ENCODE data around the gene OTOF.
"Not testable (repeated sequence)": the region's sequence is repeated elsewhere in the genome, so short reads cannot be mapped to it uniquely, and the experiment has no call there.

Gene OTOF

DNA sequence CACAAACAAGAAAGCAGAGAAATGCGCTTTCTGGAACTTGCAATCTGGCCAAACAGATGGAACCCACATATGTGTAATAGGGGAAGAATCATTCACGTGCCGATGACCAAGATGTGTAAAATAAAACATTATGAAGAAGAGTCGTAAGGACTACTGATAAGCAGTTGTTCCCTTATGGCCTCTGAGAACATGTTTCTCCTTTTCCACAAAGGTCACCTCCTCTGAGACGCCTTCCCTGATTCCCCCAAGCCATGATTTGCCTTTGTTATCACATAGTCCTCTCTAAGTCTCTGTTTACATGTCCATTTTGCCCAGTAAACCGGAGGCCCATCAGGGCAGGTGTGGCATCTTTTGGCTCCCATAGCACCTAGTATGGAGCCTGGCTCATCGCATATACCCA is 8.0 kb downstream of the OTOF start:
- DNase-seq: no peak
- Histone ChIP-seq H2BK5ac (ENCODE audit: low read length) (no peak overlapping the region), H2AK5ac (ENCODE audit: low read length) (no peak overlapping the region), H3K27ac (ENCODE audit: low read depth, low read length) (no peak overlapping the region), H3K4me2 (ENCODE audit: low read length) (no peak overlapping the region), H3K4me3 (ENCODE audit: low read length) (no peak overlapping the region), H3K79me1 (ENCODE audit: low read length) (no peaks in the 10 kb centered on the region), H3K56ac (ENCODE audit: low read length) (no peak overlapping the region), H3K4ac (ENCODE audit: low read depth, low read length) (no peak overlapping the region), H3K23ac (ENCODE audit: low read length) (no peak overlapping the region), H3K9ac (ENCODE audit: low read length) (no peak overlapping the region), H3K4me1 (ENCODE audit: control insufficient read depth, low read depth, low read length) (no peaks in the 10 kb centered on the region), H4K5ac (ENCODE audit: low read length) (no peak overlapping the region), H4K8ac (ENCODE audit: low read depth, low read length) (no peak overlapping the region), H3K36me3 (ENCODE audit: control insufficient read depth, insufficient read depth, low read length) (no peaks in the 10 kb centered on the region), H3K27me3 (ENCODE audit: insufficient read depth, low read length, poor library complexity) (no peaks in the 10 kb centered on the region), H2BK120ac (ENCODE audit: low read depth, low read length) (no peak overlapping the region), H3K18ac (ENCODE audit: low read length) (no peak overlapping the region), H3K79me2 (ENCODE audit: control insufficient read depth, insufficient read depth, low read length) (no peaks in the 10 kb centered on the region), H2BK15ac (replicated peaks; ENCODE audit: low read depth) (no peak overlapping the region)
- WGBS (ENCODE audit: extremely low coverage, insufficient coverage, low lambda C conversion rate): no CpG with 5 or more reads among the region's 7 CpGs

DNA sequence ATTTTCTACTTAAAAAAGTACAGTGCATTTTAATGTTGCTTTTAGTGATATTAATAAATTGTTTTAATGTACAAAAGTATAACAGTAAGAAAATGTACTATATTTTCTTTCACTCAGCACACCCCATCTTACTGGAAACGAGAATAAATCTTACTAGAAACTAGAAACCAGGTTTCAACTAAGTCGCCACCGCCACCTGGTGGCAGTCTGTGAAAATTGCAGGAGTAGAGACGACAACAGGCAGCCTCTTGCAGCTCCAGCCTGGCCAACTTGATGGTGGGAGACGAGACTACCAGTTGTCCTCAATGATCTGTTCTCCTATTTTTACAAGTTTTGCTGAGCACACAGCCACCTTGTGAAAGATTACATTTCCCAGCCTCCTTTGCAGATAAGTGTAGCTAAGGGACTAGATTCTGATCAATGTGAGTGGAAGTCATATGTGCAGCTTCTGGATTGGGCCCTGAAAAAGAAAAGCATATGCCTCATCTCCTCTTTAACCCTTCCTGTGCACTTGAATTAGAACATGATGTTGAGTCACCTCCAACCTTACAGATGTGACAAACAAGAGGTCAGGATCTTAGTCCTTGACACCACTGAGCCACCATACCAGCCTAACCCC is 8.7 kb downstream of the OTOF start:
- Histone ChIP-seq H3K36me3 (ENCODE audit: control insufficient read depth, insufficient read depth, low read length) (no peaks in the 10 kb centered on the region), H4K8ac (ENCODE audit: low read depth, low read length) (no peak overlapping the region), H3K18ac (ENCODE audit: low read length) (no peak overlapping the region), H3K9ac (ENCODE audit: low read length) (no peak overlapping the region), H4K5ac (ENCODE audit: low read length) (no peak overlapping the region), H2BK15ac (replicated peaks; ENCODE audit: low read depth) (no peak overlapping the region), H2BK5ac (ENCODE audit: low read length) (no peak overlapping the region), H3K4me3 (ENCODE audit: low read length) (no peak overlapping the region), H3K4me2 (ENCODE audit: low read length) (no peak overlapping the region), H2AK5ac (ENCODE audit: low read length) (no peak overlapping the region), H3K56ac (ENCODE audit: low read length) (no peak overlapping the region), H3K79me2 (ENCODE audit: control insufficient read depth, insufficient read depth, low read length) (no peaks in the 10 kb centered on the region), H3K4ac (ENCODE audit: low read depth, low read length) (no peak overlapping the region), H3K27me3 (ENCODE audit: insufficient read depth, low read length, poor library complexity) (no peaks in the 10 kb centered on the region), H3K23ac (ENCODE audit: low read length) (no peak overlapping the region), H3K4me1 (ENCODE audit: control insufficient read depth, low read depth, low read length) (no peaks in the 10 kb centered on the region), H3K27ac (ENCODE audit: low read depth, low read length) (no peak overlapping the region), H3K79me1 (ENCODE audit: low read length) (no peaks in the 10 kb centered on the region), H2BK120ac (ENCODE audit: low read depth, low read length) (no peak overlapping the region)
- peak; percentile 88 for DNase-seq
- no CpG with 5 or more reads among the region's 5 CpGs for WGBS (ENCODE audit: extremely low coverage, insufficient coverage, low lambda C conversion rate)

DNA sequence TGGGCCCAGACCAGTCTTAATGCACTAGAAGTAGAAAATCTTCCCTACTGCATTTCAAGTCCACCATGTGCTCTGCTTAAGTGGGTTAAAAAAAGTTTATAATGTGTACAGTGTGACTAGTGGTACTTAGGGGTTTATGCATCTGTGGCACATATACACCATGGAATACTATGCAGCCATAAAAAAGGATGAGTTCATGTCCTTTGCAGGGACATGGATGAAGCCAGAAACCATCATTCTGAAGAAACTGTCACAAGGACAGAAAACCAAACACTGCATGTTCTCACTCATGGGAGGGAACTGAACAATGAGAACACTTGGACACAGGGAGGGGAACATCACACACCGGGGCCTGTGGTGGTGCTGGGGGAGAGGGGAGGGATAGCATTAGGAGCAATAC is 9.4 kb downstream of the OTOF start:
- not testable (repeated sequence) for DNase-seq; H3K36me3 ChIP-seq (ENCODE audit: control insufficient read depth, insufficient read depth, low read length); H4K8ac ChIP-seq (ENCODE audit: low read depth, low read length); H2BK120ac ChIP-seq (ENCODE audit: low read depth, low read length); H3K9ac ChIP-seq (ENCODE audit: low read length); H3K4me1 ChIP-seq (ENCODE audit: control insufficient read depth, low read depth, low read length); H3K79me2 ChIP-seq (ENCODE audit: control insufficient read depth, insufficient read depth, low read length); H2AK5ac ChIP-seq (ENCODE audit: low read length); H3K18ac ChIP-seq (ENCODE audit: low read length); H3K27ac ChIP-seq (ENCODE audit: low read depth, low read length); H3K23ac ChIP-seq (ENCODE audit: low read length); H3K79me1 ChIP-seq (ENCODE audit: low read length); H4K5ac ChIP-seq (ENCODE audit: low read length); H2BK15ac ChIP-seq (replicated peaks; ENCODE audit: low read depth); H3K4me3 ChIP-seq (ENCODE audit: low read length); H3K4me2 ChIP-seq (ENCODE audit: low read length); H2BK5ac ChIP-seq (ENCODE audit: low read length); H3K4ac ChIP-seq (ENCODE audit: low read depth, low read length); H3K27me3 ChIP-seq (ENCODE audit: insufficient read depth, low read length, poor library complexity); H3K56ac ChIP-seq (ENCODE audit: low read length)
- WGBS (ENCODE audit: extremely low coverage, insufficient coverage, low lambda C conversion rate): no CpG with 5 or more reads among the region's 1 CpG

DNA sequence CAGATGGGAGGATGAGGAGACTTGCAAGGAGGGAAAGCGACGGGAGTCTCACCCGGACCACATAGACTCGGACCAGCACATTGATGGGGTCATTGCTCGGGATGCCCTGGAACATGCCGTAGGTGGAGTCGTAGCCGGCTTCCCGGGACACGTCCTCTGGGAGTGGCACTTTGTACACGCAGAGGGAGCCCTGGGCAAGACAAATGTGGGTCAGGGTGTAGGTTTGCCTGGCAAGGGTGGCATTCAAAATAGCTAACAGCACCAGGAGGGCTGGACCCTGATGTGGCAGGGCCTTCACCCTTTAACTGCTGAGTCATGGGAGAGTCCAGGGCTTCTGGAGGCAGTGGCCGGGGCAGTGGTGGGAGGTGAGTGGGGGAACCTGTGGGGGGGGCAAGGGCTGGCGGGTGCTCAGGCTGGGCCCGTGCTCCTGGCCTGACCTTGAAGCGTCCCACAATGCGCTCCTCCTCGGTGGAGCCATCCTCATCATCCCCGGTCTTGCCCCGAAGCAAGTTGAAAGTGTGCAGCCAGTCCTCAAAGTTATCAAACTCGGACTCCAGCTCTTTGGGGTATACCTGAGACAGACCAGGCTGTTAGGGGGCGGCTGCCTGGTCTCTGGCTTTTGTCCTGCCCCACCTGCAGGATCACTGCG is 11.1 kb downstream of the OTOF start:
- H3K18ac ChIP-seq (ENCODE audit: low read length): no peak overlapping the region
- H3K27me3 ChIP-seq (ENCODE audit: insufficient read depth, low read length, poor library complexity): no peaks in the 10 kb centered on the region

DNA sequence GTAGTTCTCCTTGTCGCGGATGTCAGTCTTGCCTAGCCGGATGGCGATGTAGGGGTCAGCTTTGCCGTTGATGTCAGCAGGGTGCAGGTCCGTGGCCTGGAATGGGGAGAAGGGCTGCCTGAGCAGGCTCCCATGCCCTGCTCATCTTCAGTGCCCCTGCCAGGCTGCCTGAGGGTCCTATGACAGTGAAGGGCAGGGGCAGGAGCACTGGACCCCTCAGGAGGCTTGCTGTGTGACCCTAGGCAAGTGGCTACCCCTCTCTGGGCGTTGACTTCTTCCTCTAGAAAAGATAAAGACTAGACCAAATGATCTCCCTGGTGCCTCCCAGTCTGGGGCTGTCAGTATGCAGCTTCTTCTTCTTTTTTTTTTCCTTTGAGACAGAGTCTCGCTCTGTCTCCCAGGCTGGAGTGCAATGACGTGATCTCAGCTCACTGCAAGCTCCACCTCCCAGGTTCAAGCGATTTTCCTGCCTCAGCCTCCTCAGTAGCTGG is 11.9 kb downstream of the OTOF start:
- peaks cover 2% of the 10 kb centered on the region for H3K4me1 ChIP-seq (ENCODE audit: control insufficient read depth, low read depth, low read length)
- H3K4me3 ChIP-seq (ENCODE audit: low read length): no peak overlapping the region
- H2BK120ac ChIP-seq (ENCODE audit: low read depth, low read length): no peak overlapping the region
- no peak overlapping the region for H3K4me2 ChIP-seq (ENCODE audit: low read length)
- H4K5ac ChIP-seq (ENCODE audit: low read length): no peak overlapping the region
- H3K23ac ChIP-seq (ENCODE audit: low read length): no peak overlapping the region
- no peak overlapping the region for H3K18ac ChIP-seq (ENCODE audit: low read length)
- no peak overlapping the region for H3K4ac ChIP-seq (ENCODE audit: low read depth, low read length)
- no peak overlapping the region for H2AK5ac ChIP-seq (ENCODE audit: low read length)
- H2BK5ac ChIP-seq (ENCODE audit: low read length): no peak overlapping the region
- no peak overlapping the region for H4K8ac ChIP-seq (ENCODE audit: low read depth, low read length)
- H3K36me3 ChIP-seq (ENCODE audit: control insufficient read depth, insufficient read depth, low read length): no peaks in the 10 kb centered on the region
- no peaks in the 10 kb centered on the region for H3K27me3 ChIP-seq (ENCODE audit: insufficient read depth, low read length, poor library complexity)
- no peaks in the 10 kb centered on the region for H3K79me1 ChIP-seq (ENCODE audit: low read length)
- no peak overlapping the region for H3K27ac ChIP-seq (ENCODE audit: low read depth, low read length)
- DNase-seq: no peak
- no peak overlapping the region for H2BK15ac ChIP-seq (replicated peaks; ENCODE audit: low read depth)
- no peak overlapping the region for H3K56ac ChIP-seq (ENCODE audit: low read length)
- no CpG with 5 or more reads among the region's 10 CpGs for WGBS (ENCODE audit: extremely low coverage, insufficient coverage, low lambda C conversion rate)
- no peaks in the 10 kb centered on the region for H3K79me2 ChIP-seq (ENCODE audit: control insufficient read depth, insufficient read depth, low read length)
- H3K9ac ChIP-seq (ENCODE audit: low read length): no peak overlapping the region

More for the DNA sequence above, 11.1 kb downstream of the OTOF start:
- no CpG with 5 or more reads among the region's 22 CpGs for WGBS (ENCODE audit: extremely low coverage, insufficient coverage, low lambda C conversion rate)
- Histone ChIP-seq H2AK5ac (ENCODE audit: low read length) (no peak overlapping the region), H2BK120ac (ENCODE audit: low read depth, low read length) (no peak overlapping the region), H3K23ac (ENCODE audit: low read length) (no peak overlapping the region), H3K79me2 (ENCODE audit: control insufficient read depth, insufficient read depth, low read length) (no peaks in the 10 kb centered on the region), H3K36me3 (ENCODE audit: control insufficient read depth, insufficient read depth, low read length) (no peaks in the 10 kb centered on the region), H4K8ac (ENCODE audit: low read depth, low read length) (no peak overlapping the region), H2BK5ac (ENCODE audit: low read length) (no peak overlapping the region), H3K4me3 (ENCODE audit: low read length) (no peak overlapping the region), H2BK15ac (replicated peaks; ENCODE audit: low read depth) (no peak overlapping the region), H3K79me1 (ENCODE audit: low read length) (no peaks in the 10 kb centered on the region), H3K4ac (ENCODE audit: low read depth, low read length) (no peak overlapping the region), H3K4me2 (ENCODE audit: low read length) (no peak overlapping the region), H4K5ac (ENCODE audit: low read length) (no peak overlapping the region), H3K27ac (ENCODE audit: low read depth, low read length) (no peak overlapping the region), H3K56ac (ENCODE audit: low read length) (no peak overlapping the region), H3K9ac (ENCODE audit: low read length) (no peak overlapping the region), H3K4me1 (ENCODE audit: control insufficient read depth, low read depth, low read length) (peaks cover 2% of the 10 kb centered on the region)
- no peak for DNase-seq

Measured in mesendoderm (in vitro differentiated cells).